Neural cell (in vitro differentiated cells): Measurements from ENCODE around the gene PHF10. TPM values are rescaled to one million over a fixed set of nuclear protein-coding genes. Genes with fewer than 3 reads are reported as not detected.

Experiments
- H2AFZ ChIP-seq: fragments of 200-600, 300-800 bp; sonication (generic), shearing (Covaris generic); 2 replicates; pipeline ENCODE4 v1.6.0; 2014; ENCODE audit warnings: low read depth, mild to moderate bottlenecking, antibody characterized with exemption, low read length, moderate library complexity
- H3F3A ChIP-seq: fragments of 200-600 bp; shearing (Covaris generic); 2 replicates; pipeline ENCODE4 v1.6.1; 2016; ENCODE audit warnings: mild to moderate bottlenecking, moderate library complexity, mixed read lengths, antibody characterized with exemption, low read length; ENCODE audit not compliant: insufficient read depth, poor library complexity, severe bottlenecking
- H3K27ac ChIP-seq: fragments of 200-600, 300-800 bp; sonication (generic), shearing (Covaris generic); 2 replicates; pipeline ENCODE4 v1.5.1; 2014; ENCODE audit warnings: mild to moderate bottlenecking, low read length, moderate library complexity
- H3K27me3 ChIP-seq: fragments of 300-800, 200-600 bp; sonication (generic), shearing (Covaris generic); 2 replicates; pipeline ENCODE4 v1.6.0; 2014; ENCODE audit warnings: mild to moderate bottlenecking, low read depth, low read length, moderate library complexity; ENCODE audit not compliant: insufficient read depth
- H3K36me3 ChIP-seq: fragments of 300-800, 200-600 bp; sonication (generic), shearing (Covaris generic); 2 replicates; pipeline ENCODE4 v1.5.1; 2014; ENCODE audit warnings: mild to moderate bottlenecking, antibody characterized with exemption, low read length, moderate library complexity; ENCODE audit not compliant: insufficient read depth
- H3K4me2 ChIP-seq: fragments of 300-800, 200-600 bp; sonication (generic), shearing (Covaris generic); 2 replicates; pipeline ENCODE4 v1.6.0; 2014; ENCODE audit warnings: mild to moderate bottlenecking, low read length
- H3K4me3 ChIP-seq: fragments of 300-800, 200-600 bp; sonication (generic), shearing (Covaris generic); 2 replicates; pipeline ENCODE4 v1.5.1; 2014; ENCODE audit warnings: mild to moderate bottlenecking, low read length, moderate library complexity
- H3K79me2 ChIP-seq: fragments of 200-600 bp; shearing (Covaris generic); replicated peaks from 2 replicates; pipeline ENCODE4 v1.6.0; 2014; ENCODE audit warnings: mild to moderate bottlenecking, low read length, moderate library complexity; ENCODE audit not compliant: insufficient read depth
- H3K9ac ChIP-seq: fragments of 300-800, 200-600 bp; sonication (generic), shearing (Covaris generic); 2 replicates; pipeline ENCODE4 v1.6.1; 2016; ENCODE audit warnings: mild to moderate bottlenecking, low read length, mixed read lengths
- H3K9me2 ChIP-seq: fragments of 200-600 bp; shearing (Covaris generic); 2 replicates; pipeline ENCODE4 v1.6.1; 2016; ENCODE audit warnings: mild to moderate bottlenecking, low read length, mixed read lengths; ENCODE audit not compliant: insufficient read depth
- H3K9me3 ChIP-seq: fragments of 200-600, 300-800 bp; sonication (generic), shearing (Covaris generic); 2 replicates; pipeline ENCODE4 v1.6.1; 2016; ENCODE audit warnings: mild to moderate bottlenecking, mixed run types, low read length, moderate library complexity, mixed read lengths
- H4K20me1 ChIP-seq: fragments of 200-600 bp; shearing (Covaris generic); 2 replicates; pipeline ENCODE4 v1.6.1; 2016; ENCODE audit warnings: mild to moderate bottlenecking, mixed run types; ENCODE audit not compliant: insufficient read depth
- CTCF ChIP-seq: fragments of 450-650 bp; IDR thresholded peaks from 2 replicates; pipeline ENCODE4 v1.5.1; 2014; ENCODE audit warnings: antibody characterized with exemption, mild to moderate bottlenecking, moderate library complexity; ENCODE audit not compliant: poor library complexity, severe bottlenecking
- EP300 ChIP-seq: fragments of 450-650 bp; conservative IDR thresholded peaks from 2 replicates; pipeline ENCODE4 v1.6.1; 2014; ENCODE audit warnings: antibody characterized with exemption, mild to moderate bottlenecking, moderate library complexity; ENCODE audit not compliant: poor library complexity, severe bottlenecking
- EZH2 ChIP-seq: fragments of 200-600, 300-800 bp; shearing (Covaris generic), sonication (generic); IDR thresholded peaks from 2 replicates; pipeline ENCODE4 v1.6.1; 2014; ENCODE audit warnings: antibody characterized with exemption, low read length, borderline replicate concordance, mild to moderate bottlenecking; ENCODE audit not compliant: insufficient read depth, poor library complexity, severe bottlenecking
- POLR2AphosphoS5 ChIP-seq: IDR thresholded peaks from 2 replicates; pipeline ENCODE4 v1.6.1; 2012
- RAD21 ChIP-seq: fragments of 450-650 bp; conservative IDR thresholded peaks from 2 replicates; pipeline ENCODE4 v1.6.1; 2014; ENCODE audit warnings: antibody characterized with exemption, mild to moderate bottlenecking, moderate library complexity
- REST ChIP-seq: IDR thresholded peaks from 2 replicates; pipeline ENCODE4 v1.6.1; 2012; ENCODE audit warnings: borderline replicate concordance
- SMC3 ChIP-seq: fragments of 450-650 bp; conservative IDR thresholded peaks from 2 replicates; pipeline ENCODE4 v1.6.1; 2014; ENCODE audit warnings: antibody characterized with exemption, mild to moderate bottlenecking, moderate library complexity; ENCODE audit not compliant: poor library complexity
- TAF1 ChIP-seq: IDR thresholded peaks from 2 replicates; pipeline ENCODE4 v1.6.1; 2012; ENCODE audit warnings: low read depth
- polyA plus RNA-seq: library from polyadenylated mRNA; depleted of rRNA; stranded (reverse); fragments of >200 nt; gene quantifications from 2 replicates; pipeline ENCODE4 v1.2.3, GENCODE V29; 2014

PHF10 gene
- polyA plus RNA-seq, 1 donor from 2014 or later = 48.9 TPM

DNA sequence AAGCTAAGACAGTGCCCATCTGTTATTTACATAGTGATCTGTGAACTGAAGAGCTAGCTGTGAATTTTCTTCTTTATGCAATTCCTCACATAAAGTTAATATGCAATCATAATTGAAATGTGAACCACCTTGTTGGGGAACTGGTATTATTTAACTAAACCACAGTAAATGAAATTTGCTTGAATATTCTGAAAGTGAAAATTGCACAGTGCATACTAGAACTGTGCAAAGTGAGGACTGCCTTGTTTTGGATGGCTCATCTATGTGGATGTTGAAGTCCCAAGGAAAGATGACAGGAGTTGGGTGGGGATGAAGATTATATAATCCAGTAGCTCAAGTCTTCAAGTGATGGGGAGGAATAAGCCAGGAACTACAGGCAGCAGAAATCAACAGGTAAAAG is 5.7 kb upstream of the PHF10 start:
- Histone ChIP-seq H3K27ac (no peak overlapping the region), H4K20me1 (no peaks in the 10 kb centered on the region), H3K27me3 (no peaks in the 10 kb centered on the region), H3F3A (no peaks in the 10 kb centered on the region), H3K4me3 (no peak overlapping the region), H3K79me2 (peaks cover 17% of the 10 kb centered on the region), H3K9me2 (no peaks in the 10 kb centered on the region), H3K4me2 (no peak overlapping the region), H3K36me3 (no peaks in the 10 kb centered on the region), H3K9me3 (no peaks in the 10 kb centered on the region), H3K9ac (no peak overlapping the region), H2AFZ (no peak overlapping the region)
- no peak for TF ChIP-seq SMC3
- no peak for TF ChIP-seq EP300
- no peak for TF ChIP-seq RAD21
- TF ChIP-seq CTCF = no peak
- no peak for TF ChIP-seq TAF1
- no peak for TF ChIP-seq REST
- TF ChIP-seq POLR2AphosphoS5 = no peak
- no peak for TF ChIP-seq EZH2

DNA sequence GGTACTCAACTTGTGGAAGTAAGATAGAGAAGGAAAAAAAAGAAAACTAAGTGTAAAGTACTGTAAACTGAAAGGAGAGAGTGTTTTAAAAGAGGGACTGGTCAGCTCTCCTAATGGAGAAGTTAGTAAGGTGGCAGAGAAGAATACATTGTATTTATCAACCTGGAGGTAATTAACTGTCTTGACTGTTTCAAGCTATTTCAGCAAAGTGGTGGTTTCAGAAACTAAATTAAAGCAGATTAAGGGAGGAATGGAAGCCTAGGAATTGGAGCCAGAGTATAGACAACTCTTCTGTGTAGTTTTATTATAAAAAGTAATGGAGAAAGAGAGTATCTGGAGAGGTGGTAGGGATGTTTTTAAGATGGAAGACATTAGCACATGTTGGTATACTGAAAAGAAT is 2.7 kb upstream of the PHF10 start:
- Histone ChIP-seq H3K9ac (no peak overlapping the region), H3K36me3 (no peaks in the 10 kb centered on the region), H4K20me1 (peaks cover 10% of the 10 kb centered on the region), H3K9me2 (no peaks in the 10 kb centered on the region), H3K27me3 (no peaks in the 10 kb centered on the region), H3F3A (peaks cover 9% of the 10 kb centered on the region), H3K27ac (no peak overlapping the region), H3K9me3 (no peaks in the 10 kb centered on the region), H3K79me2 (peaks cover 29% of the 10 kb centered on the region), H2AFZ (no peak overlapping the region), H3K4me3 (peak overlapping the region; percentile 93), H3K4me2 (peak overlapping the region; percentile 31)
- no peak for TF ChIP-seq SMC3
- no peak for TF ChIP-seq CTCF
- no peak for TF ChIP-seq POLR2AphosphoS5
- no peak for TF ChIP-seq EZH2
- TF ChIP-seq TAF1 = no peak
- no peak for TF ChIP-seq EP300
